Body of pancreas (tissue), 4 donors: ENCODE data around the gene GH2. TPM values are rescaled to one million over a fixed set of nuclear protein-coding genes. Genes with fewer than 3 reads are reported as not detected.

ENCODE experiments used
- ATAC-seq: fragments of 150-250 bp; one replicate; pipeline ENCODE4 v1.9.1; 2016
- DNase-seq, 4 donors: peaks; one replicate each; pipeline ENCODE4 v3.0.0-alpha.2; 2019
- H3K27ac ChIP-seq, 4 donors: fragments of 200-600 bp; sonication (generic); 1 replicate in 3 of 4; 2 replicates in 1 of 4; pipeline versions ENCODE4 v1.5.1 to v1.6.1; 2016 to 2019; ENCODE audit warnings: mild to moderate bottlenecking in 1 of 4, mixed read lengths in 1 of 4, moderate library complexity in 1 of 4
- H3K27me3 ChIP-seq, 2 donors: fragments of 200-600 bp; sonication (generic); one replicate each; pipeline ENCODE4 v1.6.0; 2016; ENCODE audit warnings: mild to moderate bottlenecking in 1 of 2
- H3K36me3 ChIP-seq, 2 donors: fragments of 200-600 bp; sonication (generic); replicated peaks in 1 of 2; 2 replicates each; pipeline ENCODE4 v1.5.1; 2016; ENCODE audit warnings: low read depth in 2 of 2; ENCODE audit not compliant: insufficient read depth in 1 of 2
- H3K4me1 ChIP-seq: fragments of 200-600 bp; sonication (generic); one replicate; pipeline ENCODE4 v1.6.0; 2016
- H3K4me3 ChIP-seq, 2 donors: fragments of 200-600 bp; sonication (generic); 1 replicate in 1 of 2; 2 replicates in 1 of 2; pipeline ENCODE4 v1.5.1; 2016 to 2019
- H3K9me3 ChIP-seq, 3 donors: fragments of 200-600 bp; sonication (generic); 1 replicate in 2 of 3; 2 replicates in 1 of 3; pipeline ENCODE4 v1.5.1; 2016
- CTCF ChIP-seq, 7 experiments: fragments of 450-650 bp in 4 of 7; fragments of 200-600 bp in 3 of 7; sonication (generic) in 3 of 7; IDR thresholded peaks; one replicate each; pipeline ENCODE4 v1.5.1; 2016 to 2019; ENCODE audit warnings: antibody characterized with exemption in 7 of 7
- POLR2A ChIP-seq, 3 donors: fragments of 450-650 bp; IDR thresholded peaks; one replicate each; pipeline ENCODE4 v1.6.1; 2016; ENCODE audit warnings: antibody characterized with exemption in 3 of 3, mild to moderate bottlenecking in 2 of 3
- whole genome bisulfite sequencing, 2 donors: methylation state at CpG; one replicate each; pipeline ENCODE4 v1.1.5; 2017; 5-methylcytosine and 5-hydroxymethylcytosine counted together
- intact Hi-C: fragments of 100-400 bp; cut with DNase I; formaldehyde crosslinking; loops from one replicate; pipeline ENCODE4 v1.15.1; 2023
- total RNA-seq, 2 donors: library from RNA; depleted of rRNA; stranded (reverse); fragments of >200 nt; gene quantifications; one replicate each; pipeline ENCODE4 v1.1.0, GENCODE V29; 2016

Gene GH2
- total RNA-seq, 2 donors from 2014 or later: not detected

GRCh38 chr17:63835167-63835720, 46.5 kb downstream of the GH2 start:
- no peaks in the 10 kb centered on the region for H3K9me3 ChIP-seq
- intact Hi-C loops: loop anchor here (10.0 kb wide), 1 partner anchor 60 kb away; the partner anchor contains the start of genes CCDC47 and DDX42
- H3K27me3 ChIP-seq: no peaks in the 10 kb centered on the region
- TF ChIP-seq POLR2A (IDR thresholded peaks at IDR 0.05) (no peak), CTCF (IDR thresholded peaks at IDR 0.05) (no peak)
- ATAC-seq (no peak), DNase-seq (no peak)
- H3K4me1 ChIP-seq: peaks cover 46% of the 10 kb centered on the region
- 78 to 88% methylated on average over 9 of the region's 9 CpGs for WGBS, 2 donors
- H3K4me3 ChIP-seq: no peak overlapping the region
- peaks cover 11 to 43% of the 10 kb centered on the region in 2 donors for H3K36me3 ChIP-seq
- peak overlapping the region in 1 of 4 donors; percentile 40 for H3K27ac ChIP-seq

GRCh38 chr17:63834431-63835166, 47.1 kb downstream of the GH2 start:
- no peak overlapping the region for H3K4me3 ChIP-seq
- WGBS, 2 donors: 31 to 36% methylated on average over 9 to 13 of the region's 13 CpGs
- H3K4me1 ChIP-seq: peaks cover 43% of the 10 kb centered on the region
- H3K36me3 ChIP-seq: peaks cover 11 to 43% of the 10 kb centered on the region in 2 donors
- DNase-seq (peak; percentile 53 to 77 (median 58)), ATAC-seq (no peak)
- peak overlapping the region in 1 of 4 donors; percentile 40 for H3K27ac ChIP-seq
- peak in 6 of 7 experiments; percentile 18 to 55 (median 38) for TF ChIP-seq CTCF (IDR thresholded peaks at IDR 0.05)
- TF ChIP-seq POLR2A (IDR thresholded peaks at IDR 0.05): no peak
- no peaks in the 10 kb centered on the region for H3K9me3 ChIP-seq
- intact Hi-C loops: loop anchor here (10.0 kb wide), 1 partner anchor 60 kb away; the partner anchor contains the start of genes CCDC47 and DDX42
- no peaks in the 10 kb centered on the region for H3K27me3 ChIP-seq

- DNase-seq: no peak
- Histone ChIP-seq H3K4me3 (no peak overlapping the region), H3K27ac (no peak overlapping the region), H3K4me1 (peaks cover 43% of the 10 kb centered on the region), H3K9me3 (no peaks in the 10 kb centered on the region), H3K27me3 (no peaks in the 10 kb centered on the region), H3K36me3 (peaks cover 11 to 43% of the 10 kb centered on the region in 2 donors)
- intact Hi-C loops: loop anchor here (10.0 kb wide), 1 partner anchor 59 kb away; the partner anchor contains the start of genes CCDC47 and DDX42
- WGBS, 2 donors: 88 to 95% methylated on average over 13 to 15 of the region's 15 CpGs
- no peak for ATAC-seq
- TF ChIP-seq POLR2A (IDR thresholded peaks at IDR 0.05) (no peak), CTCF (IDR thresholded peaks at IDR 0.05) (no peak)
These were observed 47.9 kb downstream of the GH2 start for GRCh38 chr17:63833741-63834373.

GRCh38 chr17:63833026-63833740, 48.6 kb downstream of the GH2 start:
- H3K4me1 ChIP-seq: peaks cover 43% of the 10 kb centered on the region
- peaks cover 11 to 43% of the 10 kb centered on the region in 2 donors for H3K36me3 ChIP-seq
- intact Hi-C loops: loop anchor here (10.0 kb wide), 1 partner anchor 58 kb away; the partner anchor contains the start of genes CCDC47 and DDX42
- ATAC-seq (no peak), DNase-seq (no peak)
- no peak for TF ChIP-seq CTCF (IDR thresholded peaks at IDR 0.05)
- no peak for TF ChIP-seq POLR2A (IDR thresholded peaks at IDR 0.05)
- no peaks in the 10 kb centered on the region for H3K9me3 ChIP-seq
- H3K27ac ChIP-seq: no peak overlapping the region
- no peak overlapping the region for H3K4me3 ChIP-seq
- WGBS, 2 donors: 82 to 84% methylated on average over 11 to 14 of the region's 14 CpGs
- H3K27me3 ChIP-seq: no peaks in the 10 kb centered on the region
